ENCODE data around the gene SEMG1. TPM values are rescaled to one million over a fixed set of nuclear protein-coding genes. Genes with fewer than 3 reads are reported as not detected.

The SEMG1 gene
- total RNA-seq, 1 donor from 2014 or later = not detected

DNA sequence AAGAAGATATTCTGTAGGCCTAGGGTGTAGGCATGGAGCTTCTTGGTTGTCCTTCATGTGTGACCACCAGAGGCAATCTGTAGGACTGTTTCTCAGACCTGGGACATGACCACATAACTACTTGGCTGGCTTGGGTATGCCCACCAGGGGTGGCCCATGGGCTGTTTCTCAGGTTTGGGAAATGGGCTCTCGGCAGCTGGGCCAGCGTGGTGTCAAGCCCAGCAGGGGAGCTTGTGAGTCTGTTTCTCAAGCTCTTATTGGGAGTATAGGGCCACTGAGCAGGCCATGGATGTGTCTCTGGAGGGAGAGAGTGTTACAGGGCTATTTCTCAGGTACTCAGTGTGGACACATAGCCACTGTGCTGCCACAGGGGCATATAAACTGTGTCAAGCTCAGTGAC, 11.8 kb downstream of the SEMG1 start:
- DNase-seq (ENCODE audit: low read depth in 2 of 2) = no peak

DNA sequence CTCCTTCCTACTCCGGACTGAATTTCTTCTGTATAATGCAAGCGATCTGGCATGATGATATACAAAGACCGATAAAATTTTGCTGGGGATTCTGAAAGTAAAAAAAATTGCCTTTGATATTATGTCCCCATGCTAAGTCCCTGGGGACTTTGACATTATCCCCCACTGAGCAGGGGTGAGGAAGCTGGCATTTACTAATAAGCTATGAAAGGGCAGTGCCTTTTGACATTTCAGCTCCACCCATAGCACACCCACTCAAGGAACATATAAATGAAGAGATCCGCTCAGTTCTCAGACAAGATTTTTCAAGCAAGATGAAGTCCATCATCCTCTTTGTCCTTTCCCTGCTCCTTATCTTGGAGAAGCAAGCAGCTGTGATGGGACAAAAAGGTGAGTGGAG, 14.2 kb downstream of the SEMG1 start, which contains the start of gene SEMG2:
TSS of gene SEMG2 (plus strand) at position 298 of the 400 bp plus-strand sequence. CDS start at position 315, 17 bp downstream.
- no peak for DNase-seq (ENCODE audit: low read depth in 2 of 2)

DNA sequence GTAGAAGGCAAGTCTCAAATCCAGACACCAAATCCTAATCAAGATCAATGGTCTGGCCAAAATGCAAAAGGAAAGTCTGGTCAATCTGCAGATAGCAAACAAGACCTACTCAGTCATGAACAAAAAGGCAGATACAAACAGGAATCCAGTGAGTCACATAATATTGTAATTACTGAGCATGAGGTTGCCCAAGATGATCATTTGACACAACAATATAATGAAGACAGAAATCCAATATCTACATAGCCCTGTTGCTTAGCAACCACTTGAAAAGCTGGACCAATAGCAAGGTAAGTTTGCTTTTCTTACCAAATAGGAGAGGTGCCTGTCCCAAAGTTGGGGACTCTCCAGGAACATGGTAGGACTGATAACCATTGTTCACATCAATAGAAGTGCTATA, 16.3 kb downstream of the SEMG1 start:
- no peak for DNase-seq (ENCODE audit: low read depth in 2 of 2)

DNA sequence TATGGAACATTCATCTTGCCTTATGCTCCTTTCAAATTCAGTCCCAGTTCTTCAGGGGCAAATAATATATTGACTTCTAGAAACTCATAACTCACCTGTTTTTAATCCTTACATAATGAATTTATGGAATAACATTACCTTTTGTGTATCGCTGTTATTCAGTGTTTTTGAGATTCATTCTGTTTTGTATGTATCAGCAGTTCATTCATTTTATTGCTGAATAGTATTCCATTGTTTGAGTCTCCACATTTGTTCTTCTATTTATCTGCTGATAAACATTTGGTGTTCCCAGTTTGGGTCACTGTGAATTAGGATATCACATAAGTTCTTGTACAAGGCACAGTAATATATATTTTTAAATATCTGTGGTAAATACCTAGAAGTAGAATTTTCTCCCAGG, 19.5 kb downstream of the SEMG1 start:
- no peak for DNase-seq (ENCODE audit: low read depth in 2 of 2)

DNA sequence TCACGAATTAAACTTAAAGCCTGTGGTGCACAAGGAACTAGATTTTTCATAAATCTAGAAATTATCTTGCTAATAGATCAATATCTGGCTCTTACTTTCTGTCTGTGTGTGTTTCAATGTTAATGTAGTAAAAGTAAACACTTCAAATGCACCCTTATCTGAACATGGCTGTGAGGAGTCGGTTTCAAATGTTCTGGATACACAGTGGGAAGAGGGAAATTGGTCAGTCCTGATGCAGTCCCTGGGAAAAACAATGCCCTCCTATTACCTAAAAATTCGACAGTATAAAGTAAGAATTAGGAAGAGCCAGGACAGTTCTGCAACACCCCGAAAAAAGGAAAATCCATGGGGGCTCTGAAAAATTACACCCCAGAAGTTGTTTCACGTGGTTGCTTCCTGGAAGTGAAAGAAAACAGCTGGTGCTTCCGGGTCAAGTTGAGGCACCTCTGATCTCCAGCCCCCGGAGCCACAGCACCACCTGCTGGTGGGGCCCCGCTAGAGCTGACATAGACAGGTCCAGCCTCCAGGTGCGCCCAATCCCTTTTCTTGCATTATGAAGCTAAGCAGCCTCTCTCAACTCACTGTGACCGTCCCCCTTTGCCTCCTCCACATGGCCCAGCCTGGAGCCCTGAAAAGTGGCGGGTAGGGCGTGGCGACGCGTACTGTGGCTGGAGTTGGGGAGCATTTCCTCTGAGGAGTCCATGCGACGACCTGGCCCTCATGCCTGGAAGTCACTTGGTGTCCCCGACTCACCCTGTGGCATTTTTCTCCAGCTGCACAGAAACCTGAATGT, 22.6 kb downstream of the SEMG1 start:
- DNase-seq (ENCODE audit: low read depth in 2 of 2) = peak in 1 of 2 donors; percentile 3

DNA sequence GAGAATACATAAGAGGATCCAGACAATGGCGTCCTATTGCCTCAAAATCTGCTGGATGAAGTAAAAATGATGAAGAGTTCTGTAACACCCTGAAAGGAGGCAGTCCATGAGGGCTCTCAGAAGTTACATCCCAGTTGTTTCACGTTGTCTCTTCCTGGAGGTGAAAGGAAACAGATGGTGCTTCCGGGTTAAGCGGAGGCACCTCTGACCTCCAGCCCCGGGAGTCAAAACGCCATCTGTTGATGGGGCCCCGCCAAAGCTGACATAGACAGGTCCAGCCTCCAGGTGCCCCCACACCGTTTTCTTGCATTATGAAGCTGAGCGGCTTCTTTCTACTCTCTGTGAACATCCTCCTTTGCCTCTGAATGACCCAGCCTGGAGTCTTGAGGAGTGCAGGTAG, 23.8 kb downstream of the SEMG1 start:
- DNase-seq (ENCODE audit: low read depth in 2 of 2) = no peak

DNA sequence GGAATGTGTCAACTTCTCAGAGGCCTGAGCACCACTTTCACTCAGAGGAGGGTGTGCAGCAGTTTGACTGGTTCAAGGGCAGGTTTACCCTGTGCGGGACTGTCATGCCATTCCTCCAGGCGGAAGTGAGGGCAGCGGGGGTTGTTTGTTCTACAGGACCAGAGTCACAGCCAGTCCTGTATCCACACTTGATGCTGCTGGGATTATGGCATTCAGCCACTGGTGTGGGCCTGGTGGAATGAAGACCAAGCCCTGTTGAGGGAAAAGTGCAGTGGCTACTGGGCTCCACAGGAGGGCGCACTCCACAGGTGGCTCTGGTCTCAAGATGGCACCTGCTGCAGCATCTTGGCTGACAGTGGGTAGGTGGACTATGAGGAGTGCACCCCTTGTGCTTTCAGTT, 29.2 kb downstream of the SEMG1 start:
- DNase-seq (ENCODE audit: low read depth in 2 of 2) = peak in 1 of 2 donors; percentile 1

DNA sequence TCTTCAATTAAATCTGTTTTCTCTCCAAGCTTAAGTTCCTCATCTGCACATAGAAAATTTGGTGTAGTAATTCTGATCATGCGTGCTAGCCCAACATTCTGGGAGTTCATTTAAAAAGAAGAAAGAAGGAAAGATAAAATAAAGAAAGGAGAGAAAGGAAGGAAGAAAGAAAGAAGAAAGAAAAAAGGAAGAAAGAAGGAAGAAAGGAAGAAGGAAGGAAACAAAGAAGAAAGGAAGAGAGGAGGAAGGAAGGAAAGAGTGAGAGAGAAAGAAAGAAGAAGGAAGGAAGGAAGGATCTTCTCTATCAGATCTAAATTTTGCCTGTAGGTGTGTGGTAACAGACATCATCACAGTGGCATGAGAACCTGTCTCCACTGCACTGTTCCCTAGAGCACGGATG, 31.3 kb downstream of the SEMG1 start:
- DNase-seq (ENCODE audit: low read depth in 2 of 2) = no peak

DNA sequence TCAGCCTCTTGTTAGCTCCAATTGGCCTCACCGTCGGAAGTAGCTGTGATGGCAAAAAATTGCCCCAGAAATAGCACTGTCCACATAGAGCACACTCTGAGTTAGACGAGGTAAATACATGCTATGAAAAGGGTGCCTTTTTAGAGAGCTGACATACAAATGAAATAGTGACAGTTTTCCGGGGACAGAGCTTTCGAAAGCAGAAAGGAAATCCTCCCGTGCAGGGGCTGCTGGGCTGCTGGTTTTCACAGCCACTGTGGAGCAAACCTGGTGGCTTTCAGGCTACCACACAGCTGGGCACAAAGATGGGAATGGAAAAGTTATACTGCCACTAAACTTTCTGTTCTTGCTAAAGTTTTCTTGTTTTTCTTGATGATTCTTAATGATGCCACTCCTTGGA, 39.3 kb downstream of the SEMG1 start:
- no peak for DNase-seq (ENCODE audit: low read depth in 2 of 2)

DNA sequence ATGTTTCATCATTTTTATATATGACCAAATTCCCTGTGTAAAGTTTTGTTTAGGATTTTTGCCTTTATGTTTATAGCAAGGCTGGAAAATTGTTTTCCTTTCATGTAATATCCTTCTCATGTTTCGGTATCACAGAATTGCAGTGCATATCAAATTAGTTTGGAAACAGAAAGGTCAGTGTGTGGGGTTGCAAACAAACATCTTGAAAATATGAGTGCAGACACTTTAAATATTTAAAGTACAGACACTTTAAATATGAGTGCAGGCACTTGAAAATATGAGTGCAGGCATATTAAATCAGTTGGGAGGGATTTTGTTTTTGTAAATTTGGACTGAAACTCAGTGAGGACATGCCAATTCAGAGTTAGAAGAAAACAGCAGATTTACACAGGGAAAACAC, 41.0 kb downstream of the SEMG1 start:
- no peak for DNase-seq (ENCODE audit: low read depth in 2 of 2)

DNA sequence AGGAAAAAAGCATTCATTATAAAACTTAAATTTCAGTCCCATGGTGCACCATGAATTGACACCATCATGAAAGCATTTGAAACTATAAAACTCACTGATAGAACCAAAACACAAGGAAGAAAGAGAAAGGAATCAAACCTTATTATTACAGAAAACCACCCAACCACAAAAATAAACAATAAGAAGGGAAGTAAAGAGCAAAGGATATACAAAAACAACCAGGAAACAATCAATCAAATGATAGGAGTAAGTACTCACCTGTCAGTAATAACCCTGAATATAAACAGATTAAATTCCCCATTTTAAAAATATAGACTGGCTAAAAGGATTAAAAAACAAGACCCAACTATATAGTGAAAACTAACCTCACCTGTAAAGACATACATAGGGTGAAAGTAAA, 41.8 kb downstream of the SEMG1 start:
- DNase-seq (ENCODE audit: low read depth in 2 of 2) = no peak

DNA sequence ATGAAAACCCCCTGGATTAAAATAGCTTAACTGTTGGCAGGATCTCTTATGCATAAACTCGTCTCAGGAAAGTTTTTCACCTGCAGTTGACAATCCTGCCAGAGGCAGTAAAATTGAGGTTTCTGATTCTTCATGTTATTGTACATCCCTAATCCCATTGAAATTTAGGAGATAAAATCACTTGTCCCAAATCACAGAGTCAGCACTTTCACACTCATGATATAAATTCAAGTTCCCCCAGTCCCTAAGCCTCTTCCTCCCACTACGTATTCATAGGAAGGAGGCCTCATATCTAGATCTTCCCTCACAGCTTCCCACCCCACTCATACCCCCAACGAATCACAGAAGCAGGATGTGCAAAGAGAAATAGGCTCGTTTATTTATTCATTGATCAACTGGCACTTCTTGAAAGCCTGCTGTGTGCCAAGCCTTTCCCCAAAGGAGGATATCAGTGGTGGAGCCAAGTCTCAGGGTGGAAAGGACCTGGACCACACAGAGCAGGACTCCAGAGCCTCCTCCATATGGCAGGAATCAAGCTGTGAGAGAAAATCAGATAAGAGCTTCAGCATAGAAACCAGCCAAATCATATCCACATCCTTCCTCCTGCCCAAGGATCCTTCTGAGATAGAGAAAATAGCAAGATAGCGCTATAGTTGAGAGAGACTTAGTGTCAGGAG, 45.2 kb downstream of the SEMG1 start:
- no peak for DNase-seq (ENCODE audit: low read depth in 2 of 2)

DNA sequence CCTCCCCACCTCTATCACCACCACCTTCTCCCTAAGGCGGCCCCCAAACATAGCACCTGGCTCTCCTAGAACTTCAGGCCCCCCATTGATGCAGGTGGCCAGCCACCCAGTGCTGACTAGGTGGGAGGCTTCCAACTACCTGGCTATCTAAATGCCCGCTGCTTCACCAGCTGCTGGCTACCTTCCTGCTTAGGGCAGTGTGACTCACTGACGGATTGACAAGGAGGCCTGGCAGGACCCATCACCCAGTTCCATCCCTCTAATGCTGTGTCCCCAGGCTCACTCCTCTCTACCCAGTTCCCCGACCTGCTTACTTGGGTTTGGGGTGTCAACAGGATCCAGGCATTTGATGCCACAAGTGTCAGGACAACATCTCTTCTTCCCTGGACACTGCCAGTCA, 46.4 kb downstream of the SEMG1 start:
- DNase-seq (ENCODE audit: low read depth in 2 of 2) = no peak

DNA sequence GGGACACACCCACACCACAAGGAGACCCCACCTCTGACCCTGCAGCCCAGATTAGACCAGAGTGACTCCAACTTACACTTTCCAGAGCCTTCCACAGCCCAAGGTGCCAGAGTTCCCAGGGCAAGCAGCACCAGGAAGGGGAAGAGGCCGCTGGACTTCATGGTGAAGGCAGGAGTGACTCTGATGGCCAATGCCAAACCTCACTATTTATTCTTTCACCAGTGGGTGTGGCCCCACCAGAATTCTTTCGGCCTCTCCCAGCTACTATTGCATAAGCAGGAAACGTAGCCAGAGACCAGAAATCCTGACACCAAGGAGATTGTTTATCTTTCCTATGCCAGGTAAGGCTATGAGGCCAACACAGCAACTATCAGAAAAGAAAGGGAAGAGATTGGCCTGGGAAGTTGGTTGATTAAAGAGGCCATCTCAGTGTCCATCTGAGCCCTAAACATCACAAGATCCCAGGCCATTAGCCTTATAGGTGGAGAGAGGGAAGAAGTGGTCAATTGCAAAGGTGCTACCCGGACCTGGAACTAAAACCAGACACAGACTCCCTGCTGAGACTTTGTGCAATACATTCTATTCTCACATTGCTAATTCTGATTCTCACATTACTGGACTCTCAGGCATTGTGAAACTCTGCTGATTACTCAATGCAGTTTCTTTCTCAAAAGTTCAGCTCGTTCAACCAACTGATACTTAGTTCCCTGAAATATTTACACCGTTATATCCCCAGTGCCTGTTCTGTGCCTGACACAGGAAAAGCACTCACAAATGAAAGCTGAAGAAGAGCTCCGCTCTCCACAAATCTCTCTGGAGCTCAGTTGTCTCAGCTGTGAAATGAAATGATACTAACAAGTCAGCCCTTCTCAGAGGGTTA, 47.8 kb downstream of the SEMG1 start, which contains the start of gene SLPI:
TSS of gene SLPI (minus strand) at position 182 of the 880 bp plus-strand sequence. CDS start at position 161, 21 bp downstream.
- DNase-seq (ENCODE audit: low read depth in 2 of 2) = peak in 1 of 2 donors; percentile 28

DNA sequence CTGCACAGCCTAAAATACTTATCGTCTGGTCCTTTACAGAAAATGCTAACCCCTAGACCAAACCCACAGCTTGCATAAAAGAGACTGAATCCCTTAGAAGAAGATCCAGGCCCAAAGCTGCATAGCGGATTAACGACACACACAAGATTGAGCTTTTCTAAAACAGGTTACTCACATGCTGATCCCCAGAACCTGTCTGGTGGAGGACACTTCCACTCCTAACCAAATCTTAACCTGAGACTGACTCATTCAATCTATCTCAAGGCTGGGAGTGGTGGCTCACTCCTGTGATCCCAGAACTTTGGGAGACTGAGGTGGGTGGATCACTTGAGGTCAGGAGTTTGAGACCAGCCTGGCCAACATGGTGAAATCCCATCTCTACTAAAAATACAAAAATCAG, 50.3 kb downstream of the SEMG1 start:
- DNase-seq (ENCODE audit: low read depth in 2 of 2) = no peak

DNA sequence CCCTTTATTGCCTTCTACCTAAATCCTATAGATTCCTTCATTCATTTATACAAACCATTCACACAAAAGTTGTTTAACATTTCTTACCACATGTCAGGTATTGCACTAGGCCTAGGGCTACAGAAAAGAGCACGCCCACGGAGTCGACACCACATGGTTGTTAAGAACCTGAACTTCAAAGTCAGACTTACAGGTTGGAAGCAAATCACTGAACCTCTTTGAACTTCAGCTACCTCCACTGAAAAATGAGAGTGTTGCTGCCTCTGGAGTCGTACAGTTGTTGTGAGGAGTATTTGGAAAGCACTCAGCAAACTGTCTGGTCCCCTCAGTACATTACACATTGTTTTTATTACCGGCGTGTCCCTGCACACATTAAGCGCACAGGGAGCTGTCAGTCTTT, 50.9 kb downstream of the SEMG1 start:
- DNase-seq (ENCODE audit: low read depth in 2 of 2) = no peak

DNA sequence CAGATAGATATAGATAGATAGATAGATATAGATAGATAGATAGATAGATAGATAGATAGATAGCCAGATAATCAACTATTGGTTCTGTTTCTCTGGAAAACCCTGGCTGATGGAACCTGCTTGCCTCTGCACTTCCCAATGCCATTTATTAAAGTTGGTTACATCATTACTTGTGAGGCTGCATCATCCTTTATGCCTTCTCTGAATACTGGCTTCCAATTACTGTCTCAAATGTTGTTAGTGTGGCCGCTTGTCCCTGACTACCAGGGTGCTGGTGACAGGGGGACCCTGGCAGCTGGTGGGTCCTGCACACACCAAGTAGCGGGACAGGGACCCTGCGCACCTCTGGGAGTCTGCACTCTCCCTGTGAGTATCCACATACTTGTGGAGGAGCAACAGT, 51.4 kb downstream of the SEMG1 start:
- DNase-seq (ENCODE audit: low read depth in 2 of 2) = no peak

DNA sequence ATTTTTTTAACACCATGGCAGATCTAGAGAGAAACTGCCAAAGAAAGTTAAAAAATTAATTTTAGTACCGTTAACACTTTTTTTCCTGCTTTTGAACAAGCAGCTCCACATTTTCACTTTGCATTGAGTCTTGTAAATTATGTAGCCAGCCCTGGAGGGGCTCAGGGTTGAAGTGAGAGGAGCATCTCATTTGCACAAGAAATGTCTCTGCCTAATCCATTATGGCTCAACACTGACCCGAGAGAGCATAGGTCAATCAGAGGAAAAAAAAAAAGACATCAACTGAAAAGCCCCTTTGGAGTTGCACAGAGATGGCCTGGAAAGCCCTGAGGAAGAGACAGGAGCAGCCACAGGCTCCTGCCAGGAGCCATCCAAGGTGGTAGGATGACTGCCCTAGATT, 51.8 kb downstream of the SEMG1 start:
- no peak for DNase-seq (ENCODE audit: low read depth in 2 of 2)
